Measurements from ENCODE around the gene CCDC51. TPM values are rescaled to one million over a fixed set of nuclear protein-coding genes. Genes with fewer than 3 reads are reported as not detected.
A peak's percentile ranks its signal among the peaks of the same experiment; 100 is the strongest.

CCDC51 gene
- total and polyA plus RNA-seq, 2 donors from 2014 or later = 13.8 to 32.8 TPM

DNA sequence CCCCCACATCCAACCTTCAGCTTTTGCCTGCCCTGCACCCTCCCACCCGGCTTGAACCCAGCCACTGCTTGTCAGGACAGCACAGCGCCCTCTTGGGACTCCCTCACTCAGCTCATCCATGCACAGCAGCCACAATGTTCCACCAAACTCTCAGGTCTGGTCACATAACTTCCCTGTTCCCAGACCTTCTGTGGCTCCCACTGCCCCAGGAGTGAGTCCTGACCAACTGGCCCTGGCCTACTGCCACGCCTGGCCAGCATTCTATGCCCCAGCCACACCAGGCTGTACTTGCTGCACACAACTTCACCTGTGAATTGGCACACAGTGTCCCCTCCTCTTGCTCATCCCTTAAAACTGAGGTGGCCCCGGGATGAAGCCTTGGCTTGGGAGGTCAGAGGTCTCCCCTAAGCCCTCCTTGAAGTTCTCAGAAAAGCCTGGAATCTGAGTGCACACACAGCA, 31.1 kb downstream of the CCDC51 start:
- H3K4me1 ChIP-seq (ENCODE audit: control insufficient read depth in 2 of 3, insufficient read depth in 2 of 3, low read depth in 1 of 3, low read length in 3 of 3) = no peaks in the 10 kb centered on the region
- FAIRE-seq = no peak
- H3K36me3 ChIP-seq (ENCODE audit: control insufficient read depth in 2 of 3, insufficient read depth in 3 of 3, low read length in 3 of 3) = peaks cover 0 to 65% (median 61%) of the 10 kb centered on the region in 3 donors
- intact Hi-C loops (cut with DNase I) = no loop called here
- H3K4me3 ChIP-seq (ENCODE audit: low read length in 3 of 3) = no peak overlapping the region
- TF ChIP-seq, protein P1, sequence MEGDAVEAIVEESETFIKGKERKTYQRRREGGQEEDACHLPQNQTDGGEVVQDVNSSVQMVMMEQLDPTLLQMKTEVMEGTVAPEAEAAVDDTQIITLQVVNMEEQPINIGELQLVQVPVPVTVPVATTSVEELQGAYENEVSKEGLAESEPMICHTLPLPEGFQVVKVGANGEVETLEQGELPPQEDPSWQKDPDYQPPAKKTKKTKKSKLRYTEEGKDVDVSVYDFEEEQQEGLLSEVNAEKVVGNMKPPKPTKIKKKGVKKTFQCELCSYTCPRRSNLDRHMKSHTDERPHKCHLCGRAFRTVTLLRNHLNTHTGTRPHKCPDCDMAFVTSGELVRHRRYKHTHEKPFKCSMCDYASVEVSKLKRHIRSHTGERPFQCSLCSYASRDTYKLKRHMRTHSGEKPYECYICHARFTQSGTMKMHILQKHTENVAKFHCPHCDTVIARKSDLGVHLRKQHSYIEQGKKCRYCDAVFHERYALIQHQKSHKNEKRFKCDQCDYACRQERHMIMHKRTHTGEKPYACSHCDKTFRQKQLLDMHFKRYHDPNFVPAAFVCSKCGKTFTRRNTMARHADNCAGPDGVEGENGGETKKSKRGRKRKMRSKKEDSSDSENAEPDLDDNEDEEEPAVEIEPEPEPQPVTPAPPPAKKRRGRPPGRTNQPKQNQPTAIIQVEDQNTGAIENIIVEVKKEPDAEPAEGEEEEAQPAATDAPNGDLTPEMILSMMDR (IDR thresholded peaks at IDR 0.05; ENCODE audit: borderline replicate concordance, extremely low read depth, insufficient read depth) = no peak
- no peaks in the 10 kb centered on the region for H3K27me3 ChIP-seq (ENCODE audit: control insufficient read depth, insufficient read depth, low read length)
- no peak overlapping the region for H3K9ac ChIP-seq (ENCODE audit: low read length in 3 of 3)
- H3K27ac ChIP-seq (ENCODE audit: low read depth in 2 of 2, low read length in 2 of 2) = no peak overlapping the region
- DNase-seq = peak in 2 of 5 donors; percentile 7 to 28
- no peaks in the 10 kb centered on the region for H3K9me3 ChIP-seq (ENCODE audit: control insufficient read depth in 2 of 3, insufficient read depth in 1 of 3, low read length in 3 of 3)

DNA sequence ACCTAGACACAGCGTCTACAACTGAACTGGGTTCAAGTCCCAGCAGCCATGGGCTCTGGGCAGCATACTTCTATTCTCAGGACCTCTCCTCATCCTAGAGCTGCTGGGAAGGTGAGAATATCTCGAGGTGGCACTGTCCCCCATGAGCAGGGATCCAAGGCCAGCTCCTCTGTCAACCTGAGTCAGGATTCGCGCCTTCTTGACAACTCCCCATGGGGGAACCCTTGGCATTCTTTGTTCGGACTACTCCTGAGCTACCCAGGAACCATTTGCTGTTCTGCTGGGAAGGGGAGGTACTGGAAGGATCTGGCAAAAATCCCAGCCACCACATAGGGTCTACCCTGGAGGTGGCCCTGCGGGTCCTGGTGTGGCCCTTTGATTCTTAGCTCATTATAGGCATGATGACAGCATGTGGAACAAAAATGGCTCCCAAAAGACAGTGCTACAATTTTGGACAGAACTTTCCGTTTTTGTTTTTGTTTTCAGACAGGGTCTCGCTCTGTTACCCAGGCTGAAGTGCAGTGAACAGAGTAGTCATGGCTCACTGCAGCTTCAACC, 32.3 kb downstream of the CCDC51 start:
- DNase-seq = peak in 1 of 5 donors; percentile 6
- Histone ChIP-seq H3K27ac (ENCODE audit: low read depth in 2 of 2, low read length in 2 of 2) (no peak overlapping the region), H3K27me3 (ENCODE audit: control insufficient read depth, insufficient read depth, low read length) (no peaks in the 10 kb centered on the region), H3K9me3 (ENCODE audit: control insufficient read depth in 2 of 3, insufficient read depth in 1 of 3, low read length in 3 of 3) (no peaks in the 10 kb centered on the region), H3K4me1 (ENCODE audit: control insufficient read depth in 2 of 3, insufficient read depth in 2 of 3, low read depth in 1 of 3, low read length in 3 of 3) (no peaks in the 10 kb centered on the region), H3K36me3 (ENCODE audit: control insufficient read depth in 2 of 3, insufficient read depth in 3 of 3, low read length in 3 of 3) (peaks cover 0 to 55% (median 54%) of the 10 kb centered on the region in 3 donors), H3K9ac (ENCODE audit: low read length in 3 of 3) (no peak overlapping the region), H3K4me3 (ENCODE audit: low read length in 3 of 3) (no peak overlapping the region)
- FAIRE-seq = no peak
- TF ChIP-seq, protein P1 (IDR thresholded peaks at IDR 0.05; ENCODE audit: borderline replicate concordance, extremely low read depth, insufficient read depth) = no peak
- intact Hi-C loops (cut with DNase I) = no loop called here

DNA sequence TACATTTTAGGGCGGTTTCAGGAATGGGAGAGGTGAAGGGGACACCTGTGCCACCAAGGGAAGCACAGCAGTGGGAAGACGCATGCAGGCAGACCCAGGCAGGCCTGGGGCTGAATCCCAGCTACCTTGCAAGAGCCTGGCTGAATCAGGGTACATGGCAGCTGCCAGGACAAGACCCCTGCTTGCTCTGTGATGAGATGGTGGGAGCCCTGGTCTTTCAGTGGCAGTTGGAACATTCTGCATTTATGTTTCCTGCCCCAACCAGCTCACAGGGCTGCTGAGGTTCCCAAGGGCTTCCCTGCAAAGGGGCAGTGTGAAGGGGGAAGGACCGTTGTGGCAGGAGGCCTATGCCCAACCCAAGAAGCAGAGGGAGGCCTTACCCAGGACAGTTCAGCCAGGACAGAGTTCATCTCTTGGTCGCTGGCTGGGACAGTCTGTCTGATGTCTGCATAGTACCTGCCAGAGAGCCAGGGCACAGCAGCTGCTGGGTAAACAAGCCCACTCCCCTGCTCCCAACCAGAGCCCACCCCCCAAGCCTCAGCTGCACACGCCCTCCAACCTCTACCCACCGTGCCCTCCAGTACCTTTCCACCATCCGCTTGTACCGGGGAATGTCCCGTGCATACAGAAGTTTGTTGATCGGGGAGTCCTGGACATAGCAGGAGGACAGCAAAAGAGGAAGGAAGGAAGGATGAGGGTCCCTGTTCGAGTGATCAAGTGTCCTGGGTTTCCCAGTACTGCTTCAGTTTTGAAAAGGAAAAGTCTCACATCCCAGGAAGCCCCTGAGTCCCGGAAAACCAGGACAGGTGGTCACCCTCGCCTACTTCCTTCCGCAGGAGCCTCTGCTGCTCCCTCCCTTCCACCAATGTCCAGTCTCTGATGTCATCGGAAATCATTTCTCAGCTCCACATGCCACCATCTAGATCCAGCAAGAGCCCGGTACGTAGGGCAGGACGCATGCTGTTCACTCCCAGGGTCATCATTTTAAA, 33.2 kb downstream of the CCDC51 start:
- Histone ChIP-seq H3K27ac (ENCODE audit: low read depth in 2 of 2, low read length in 2 of 2) (no peak overlapping the region), H3K9ac (ENCODE audit: low read length in 3 of 3) (no peak overlapping the region), H3K9me3 (ENCODE audit: control insufficient read depth in 2 of 3, insufficient read depth in 1 of 3, low read length in 3 of 3) (no peaks in the 10 kb centered on the region), H3K4me1 (ENCODE audit: control insufficient read depth in 2 of 3, insufficient read depth in 2 of 3, low read depth in 1 of 3, low read length in 3 of 3) (peaks cover 0 to 3% (median 0%) of the 10 kb centered on the region in 3 donors), H3K27me3 (ENCODE audit: control insufficient read depth, insufficient read depth, low read length) (no peaks in the 10 kb centered on the region), H3K36me3 (ENCODE audit: control insufficient read depth in 2 of 3, insufficient read depth in 3 of 3, low read length in 3 of 3) (peaks cover 0 to 49% (median 48%) of the 10 kb centered on the region in 3 donors), H3K4me3 (ENCODE audit: low read length in 3 of 3) (no peak overlapping the region)
- intact Hi-C loops (cut with DNase I) = no loop called here
- FAIRE-seq (no peak), DNase-seq (peak in 3 of 5 donors; percentile 6 to 37 (median 26))
- TF ChIP-seq, protein P1 (IDR thresholded peaks at IDR 0.05; ENCODE audit: borderline replicate concordance, extremely low read depth, insufficient read depth) = no peak
